HCT116 (cell line): ENCODE data around the gene KCNC1. TPM values are rescaled to one million over a fixed set of nuclear protein-coding genes. Genes with fewer than 3 reads are reported as not detected.
A peak's percentile ranks its signal among the peaks of the same experiment; 100 is the strongest.

ENCODE experiments used
- ATAC-seq: fragments of 200-7000 bp; cut with Tn5 transposase; 2 replicates; pipeline ENCODE4 v1.9.1; 2020; ENCODE audit warnings: mild to moderate bottlenecking, moderate library complexity
- BruUV-seq: library from RNA; stranded (reverse); fragments of 400-500 nt; replicated peaks from 2 replicates; lab custom pipeline; 2021; lab: Mats Ljungman, UMichigan
- CTCF ChIA-PET: fragments of 300-600 bp; sonication (Branson Sonifier 250); formaldehyde crosslinking; loops from one replicate; lab custom pipeline; 2021; ENCODE audit warnings: antibody characterized with exemption; lab: Charles Lee
- POLR2A ChIA-PET: fragments of 300-600, 350-600 bp; sonication (Branson Sonifier 250); formaldehyde crosslinking; loops from one replicate; lab custom pipeline; 2021; ENCODE audit warnings: antibody characterized with exemption; lab: Charles Lee
- RAD21 ChIA-PET, 2 experiments: fragments of 300-600 bp; sonication (Branson Sonifier 250); formaldehyde crosslinking; loops; one replicate each; lab custom pipeline; 2023; ENCODE audit warnings: low total read pairs in 2 of 2; ENCODE audit not compliant: uncharacterized antibody in 2 of 2, unreplicated experiment in 2 of 2, low non-redundant PET in 1 of 2; lab: Charles Lee
- DNase-seq: peaks from one replicate; pipeline ENCODE4 v3.0.0-alpha.2; 2010; ENCODE audit warnings: low read depth, low spot score
- H2AFZ ChIP-seq: fragments of 200-600 bp; shearing (Covaris generic), sonication (generic); 2 replicates; pipeline ENCODE4 v1.6.1; 2017; ENCODE audit warnings: low read depth, mixed run types, mixed read lengths, antibody characterized with exemption, low read length; ENCODE audit not compliant: poor library complexity, severe bottlenecking
- H3K27ac ChIP-seq: 2 replicates; pipeline ENCODE4 v1.5.1; 2012; ENCODE audit warnings: low read depth, low read length
- H3K27me3 ChIP-seq: fragments of 200-600 bp; sonication (generic); 2 replicates; pipeline ENCODE4 v1.6.1; 2016; ENCODE audit warnings: mixed run types, low read length, mixed read lengths; ENCODE audit not compliant: insufficient read depth
- H3K36me3 ChIP-seq, 2 experiments: fragments of 200-500 bp in 1 of 2; fragments of 200-600 bp in 1 of 2; sonication (Bioruptor generic) in 1 of 2; sonication (generic) in 1 of 2; 2 replicates each; pipeline versions ENCODE4 v1.5.1 to v1.6.1; 2014 to 2016; ENCODE audit warnings: low read length in 2 of 2, inconsistent platforms in 1 of 2, mixed read lengths in 1 of 2, mixed run types in 1 of 2; ENCODE audit not compliant: insufficient read depth in 2 of 2, control insufficient read depth in 1 of 2
- H3K4me1 ChIP-seq, 2 experiments: fragments of 200-600 bp in 1 of 2; sonication (generic) in 1 of 2; 2 replicates each; pipeline versions ENCODE4 v1.5.1 to v1.6.1; 2012 to 2017; ENCODE audit warnings: low read length in 2 of 2, inconsistent platforms in 1 of 2, mild to moderate bottlenecking in 1 of 2, mixed read lengths in 1 of 2, mixed run types in 1 of 2, moderate library complexity in 1 of 2; ENCODE audit not compliant: insufficient read depth in 2 of 2, control insufficient read depth in 1 of 2
- H3K4me2 ChIP-seq: fragments of 200-600 bp; sonication (generic); 2 replicates; pipeline ENCODE4 v1.6.1; 2017; ENCODE audit warnings: mixed run types, low read length, mixed read lengths
- H3K4me3 ChIP-seq, 2 experiments: fragments of 200-600 bp in 1 of 2; sonication (generic) in 1 of 2; replicated peaks in 1 of 2; 2 replicates each; pipeline ENCODE4 v1.5.1; 2011 to 2016; ENCODE audit warnings: low read length in 2 of 2, control low read depth in 1 of 2, low read depth in 1 of 2, mild to moderate bottlenecking in 1 of 2, mixed read lengths in 1 of 2, mixed run types in 1 of 2
- H3K79me2 ChIP-seq: fragments of 200-600 bp; sonication (generic); 2 replicates; pipeline ENCODE4 v1.6.1; 2017; ENCODE audit warnings: mild to moderate bottlenecking, mixed run types, low read length, moderate library complexity, mixed read lengths; ENCODE audit not compliant: insufficient read depth
- H3K9ac ChIP-seq: fragments of 200-600 bp; sonication (generic); 2 replicates; pipeline ENCODE4 v1.6.1; 2016; ENCODE audit warnings: low read length, mixed read lengths
- H3K9me2 ChIP-seq: fragments of 200-600 bp; sonication (generic), shearing (Covaris generic); 2 replicates; pipeline ENCODE4 v1.6.1; 2017; ENCODE audit warnings: mixed run types, mild to moderate bottlenecking, moderate library complexity; ENCODE audit not compliant: insufficient read depth
- H3K9me3 ChIP-seq, 2 experiments: fragments of 200-500 bp in 1 of 2; fragments of 200-600 bp in 1 of 2; sonication (Bioruptor generic) in 1 of 2; sonication (generic) in 1 of 2; 2 replicates each; pipeline ENCODE4 v1.6.1; 2014 to 2017; ENCODE audit warnings: low read length in 2 of 2, mixed read lengths in 2 of 2, inconsistent platforms in 1 of 2, low read depth in 1 of 2, mild to moderate bottlenecking in 1 of 2, mixed run types in 1 of 2, moderate library complexity in 1 of 2; ENCODE audit not compliant: control insufficient read depth in 1 of 2, insufficient read depth in 1 of 2
- H4K20me1 ChIP-seq: fragments of 200-600 bp; sonication (generic), shearing (Covaris generic); 2 replicates; pipeline ENCODE4 v1.6.1; 2017; ENCODE audit warnings: mixed run types, mild to moderate bottlenecking, moderate library complexity; ENCODE audit not compliant: insufficient read depth
- EGR1 ChIP-seq: IDR thresholded peaks from 2 replicates; pipeline ENCODE4 v1.6.1; 2012; ENCODE audit warnings: low read depth
- ELF1 ChIP-seq: IDR thresholded peaks from 2 replicates; pipeline ENCODE4 v1.6.1; 2012; ENCODE audit warnings: low read depth, borderline replicate concordance
- FOSL1 ChIP-seq: IDR thresholded peaks from 2 replicates; pipeline ENCODE4 v1.6.1; 2012; ENCODE audit warnings: low read depth
- SIN3A ChIP-seq: IDR thresholded peaks from 2 replicates; pipeline ENCODE4 v1.6.1; 2012; ENCODE audit warnings: low read depth
- SRF ChIP-seq: IDR thresholded peaks from 2 replicates; pipeline ENCODE4 v1.6.1; 2012; ENCODE audit warnings: low read depth
- ZFX ChIP-seq: fragments of 450-650 bp; IDR thresholded peaks from 2 replicates; pipeline ENCODE4 v1.6.1; 2017
- ZNF274 ChIP-seq: fragments of 200-500 bp; sonication (Bioruptor generic); IDR thresholded peaks from 2 replicates; pipeline ENCODE4 v1.6.1; 2014; ENCODE audit warnings: mild to moderate bottlenecking, low read depth, low read length, inconsistent platforms
- intact Hi-C: fragments of 100-400 bp; cut with micrococcal nuclease; formaldehyde crosslinking; loops from 2 replicates; pipeline ENCODE4 v1.10.0; 2022
- total RNA-seq: library from RNA; stranded (reverse); gene quantifications from one replicate; pipeline ENCODE4 v1.2.1, GENCODE V29; 2021; ENCODE audit not compliant: unreplicated experiment
- TF ChIP-seq, protein P1 (sequence below): IDR thresholded peaks from 2 replicates; pipeline ENCODE4 v1.6.1; 2011; ENCODE audit warnings: mild to moderate bottlenecking, low read length, moderate library complexity; ENCODE audit not compliant: insufficient replicate concordance; ENCODE audit errors: extremely low read depth
- TF ChIP-seq, protein P2 (sequence below), 3 experiments: fragments of 200-600 bp in 1 of 3; sonication (generic) in 1 of 3; IDR thresholded peaks in 2 of 3; conservative IDR thresholded peaks in 1 of 3; 2 replicates each; pipeline ENCODE4 v1.5.1; 2012 to 2017; ENCODE audit warnings: low read depth in 2 of 3, low read length in 2 of 3, antibody characterized with exemption in 1 of 3, borderline replicate concordance in 1 of 3, control low read depth in 1 of 3, mild to moderate bottlenecking in 1 of 3, mixed read lengths in 1 of 3, mixed run types in 1 of 3, moderate library complexity in 1 of 3; ENCODE audit not compliant: insufficient read depth in 1 of 3
- TF ChIP-seq, protein P3 (sequence below): IDR thresholded peaks from 2 replicates; pipeline ENCODE4 v1.6.1; 2012

Gene KCNC1
- total RNA-seq, 1 experiment from 2014 or later: 0.12 TPM

DNA sequence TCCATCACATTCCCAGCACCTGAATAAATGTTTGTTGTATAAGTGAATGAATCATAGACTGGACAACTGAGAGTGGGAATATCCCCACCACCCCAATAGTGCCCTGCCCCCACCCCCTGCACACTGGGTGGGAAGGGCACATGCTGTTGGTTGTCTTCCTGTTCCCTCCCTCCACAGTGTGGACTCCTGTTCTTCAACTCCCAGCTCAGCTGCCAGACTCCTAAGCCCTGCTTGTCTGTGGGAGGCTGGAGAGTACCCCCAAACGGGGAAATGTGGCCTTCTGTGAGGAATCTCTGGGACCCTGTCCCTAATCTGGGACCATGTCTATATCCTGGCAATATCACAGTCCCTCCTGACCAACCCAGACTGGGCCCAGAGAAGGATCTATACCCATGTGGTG, 20.7 kb upstream of the KCNC1 start:
- Histone ChIP-seq H3K9ac (no peak overlapping the region), H3K4me3 (no peak overlapping the region), H3K4me2 (no peak overlapping the region), H3K79me2 (no peaks in the 10 kb centered on the region), H3K27ac (no peak overlapping the region), H3K9me3 (no peaks in the 10 kb centered on the region), H4K20me1 (no peaks in the 10 kb centered on the region), H3K4me1 (no peaks in the 10 kb centered on the region), H2AFZ (no peak overlapping the region), H3K36me3 (no peaks in the 10 kb centered on the region), H3K27me3 (peaks cover 22% of the 10 kb centered on the region; the same call in 1 of the 2 replicates), H3K9me2 (no peaks in the 10 kb centered on the region)
- intact Hi-C loops: no loop called here
- no peak for TF ChIP-seq SIN3A
- TF ChIP-seq, protein P1, sequence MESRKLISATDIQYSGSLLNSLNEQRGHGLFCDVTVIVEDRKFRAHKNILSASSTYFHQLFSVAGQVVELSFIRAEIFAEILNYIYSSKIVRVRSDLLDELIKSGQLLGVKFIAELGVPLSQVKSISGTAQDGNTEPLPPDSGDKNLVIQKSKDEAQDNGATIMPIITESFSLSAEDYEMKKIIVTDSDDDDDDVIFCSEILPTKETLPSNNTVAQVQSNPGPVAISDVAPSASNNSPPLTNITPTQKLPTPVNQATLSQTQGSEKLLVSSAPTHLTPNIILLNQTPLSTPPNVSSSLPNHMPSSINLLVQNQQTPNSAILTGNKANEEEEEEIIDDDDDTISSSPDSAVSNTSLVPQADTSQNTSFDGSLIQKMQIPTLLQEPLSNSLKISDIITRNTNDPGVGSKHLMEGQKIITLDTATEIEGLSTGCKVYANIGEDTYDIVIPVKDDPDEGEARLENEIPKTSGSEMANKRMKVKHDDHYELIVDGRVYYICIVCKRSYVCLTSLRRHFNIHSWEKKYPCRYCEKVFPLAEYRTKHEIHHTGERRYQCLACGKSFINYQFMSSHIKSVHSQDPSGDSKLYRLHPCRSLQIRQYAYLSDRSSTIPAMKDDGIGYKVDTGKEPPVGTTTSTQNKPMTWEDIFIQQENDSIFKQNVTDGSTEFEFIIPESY: no peak
- TF ChIP-seq, protein P2, sequence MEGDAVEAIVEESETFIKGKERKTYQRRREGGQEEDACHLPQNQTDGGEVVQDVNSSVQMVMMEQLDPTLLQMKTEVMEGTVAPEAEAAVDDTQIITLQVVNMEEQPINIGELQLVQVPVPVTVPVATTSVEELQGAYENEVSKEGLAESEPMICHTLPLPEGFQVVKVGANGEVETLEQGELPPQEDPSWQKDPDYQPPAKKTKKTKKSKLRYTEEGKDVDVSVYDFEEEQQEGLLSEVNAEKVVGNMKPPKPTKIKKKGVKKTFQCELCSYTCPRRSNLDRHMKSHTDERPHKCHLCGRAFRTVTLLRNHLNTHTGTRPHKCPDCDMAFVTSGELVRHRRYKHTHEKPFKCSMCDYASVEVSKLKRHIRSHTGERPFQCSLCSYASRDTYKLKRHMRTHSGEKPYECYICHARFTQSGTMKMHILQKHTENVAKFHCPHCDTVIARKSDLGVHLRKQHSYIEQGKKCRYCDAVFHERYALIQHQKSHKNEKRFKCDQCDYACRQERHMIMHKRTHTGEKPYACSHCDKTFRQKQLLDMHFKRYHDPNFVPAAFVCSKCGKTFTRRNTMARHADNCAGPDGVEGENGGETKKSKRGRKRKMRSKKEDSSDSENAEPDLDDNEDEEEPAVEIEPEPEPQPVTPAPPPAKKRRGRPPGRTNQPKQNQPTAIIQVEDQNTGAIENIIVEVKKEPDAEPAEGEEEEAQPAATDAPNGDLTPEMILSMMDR (IDR thresholded peaks at IDR 0.05 in 2 of 3, conservative IDR thresholded peaks at IDR 0.05 in 1 of 3; ENCODE audit: borderline replicate concordance in 1 of 3, insufficient read depth in 1 of 3, low read depth in 2 of 3, low read length in 2 of 3): no peak
- TF ChIP-seq ZNF274: no peak
- TF ChIP-seq ELF1: no peak
- TF ChIP-seq ZFX: no peak
- TF ChIP-seq EGR1: no peak
- TF ChIP-seq, protein P3, sequence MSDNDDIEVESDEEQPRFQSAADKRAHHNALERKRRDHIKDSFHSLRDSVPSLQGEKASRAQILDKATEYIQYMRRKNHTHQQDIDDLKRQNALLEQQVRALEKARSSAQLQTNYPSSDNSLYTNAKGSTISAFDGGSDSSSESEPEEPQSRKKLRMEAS: no peak
- TF ChIP-seq SRF: no peak
- TF ChIP-seq FOSL1: no peak
- ATAC-seq: 0 out of 2 replicates have a peak, but pooled peaks have one; percentile 11
- no TSS peak for BruUV-seq
- DNase-seq: no peak
- POLR2A ChIA-PET: no interaction called here
- CTCF ChIA-PET: interaction anchor here (1.3 kb wide), 1 partner anchor 115 kb away, joined by 6 read pairs; no protein-coding TSS in a partner anchor
- RAD21 ChIA-PET: no interaction called here
